ENCODE results near the gene SLC16A13. TPM values are rescaled to one million over a fixed set of nuclear protein-coding genes. Genes with fewer than 3 reads are reported as not detected.
A peak's percentile ranks its signal among the peaks of the same experiment; 100 is the strongest.

Gene SLC16A13
- total and polyA plus RNA-seq, 10 of the 15 experiments (the other 5 are each of a cell fraction or from before 2014, with no cell fraction given): 0.34 to 12.1 (median 3.3) TPM

GRCh38 chr17:7046127-7046724, 10.4 kb downstream of the SLC16A13 start:
- Histone ChIP-seq H3K4me2 (ENCODE audit: control insufficient read depth, insufficient read depth) (peak overlapping the region; percentile 63), H3K4me3 (peak overlapping the region; percentile 58), H3K27ac (ENCODE audit: control insufficient read depth, insufficient read depth) (peak overlapping the region; percentile 5; the same call in 1 of the 2 replicates), H3K9me3 (replicated peaks; ENCODE audit: control insufficient read depth, insufficient read depth, low read length) (no peaks in the 10 kb centered on the region), H3K9ac (ENCODE audit: control insufficient read depth, insufficient read depth, low read length) (peak overlapping the region; percentile 7; the same call in 1 of the 2 replicates), H4K20me1 (ENCODE audit: control insufficient read depth, insufficient read depth) (no peaks in the 10 kb centered on the region), H3K27me3 (replicated peaks in 1 of 2; ENCODE audit: control insufficient read depth in 2 of 2, insufficient read depth in 2 of 2, low read length in 1 of 2) (peaks cover 0 to 2% of the 10 kb centered on the region in 2 experiments; a peak in 2 of 4 replicates), H2AFZ (ENCODE audit: control insufficient read depth, low read depth, low read length) (peak overlapping the region; percentile 74), H3K4me1 (ENCODE audit: control insufficient read depth, insufficient read depth, low read length) (peaks cover 17% of the 10 kb centered on the region), H3K79me2 (ENCODE audit: control insufficient read depth, insufficient read depth, low read length) (no peaks in the 10 kb centered on the region), H3K36me3 (ENCODE audit: control insufficient read depth in 2 of 2, insufficient read depth in 2 of 2, low read length in 1 of 2) (no peaks in the 10 kb centered on the region)
- ChIA-PET RAD21 (ENCODE audit: unreplicated experiment) (interaction anchor here (0.6 to 10.0 kb wide), 26 partner anchors 8 to 290 kb away, joined by 3 to 269 read pairs (median 4); partner anchors contain the start of genes ACADVL, ACAP1, BCL6B and DLG4), CTCF (interaction anchor here (0.6 to 21.9 kb wide), 44 partner anchors 8 to 641 kb away, joined by 3 to 590 read pairs (median 5); partner anchors contain the start of genes ACADVL, ACAP1, ASGR1 and DLG4), SMC1A (ENCODE audit: uncharacterized antibody, unreplicated experiment) (interaction anchor here (0.7 to 13.6 kb wide), 21 partner anchors 9 to 309 kb away, joined by 3 to 356 read pairs (median 5); partner anchors contain the start of genes ACADVL, ACAP1, DLG4 and NEURL4), POLR2A (interaction anchor here (0.9 to 2.6 kb wide), 6 partner anchors 11 to 641 kb away, joined by 3 to 35 read pairs (median 4); partner anchors contain the start of genes ACAP1, GABARAP, SLC16A13 and TP53)
- no peak for FAIRE-seq
- no peak for DNase-seq (ENCODE audit: low read depth, low spot score)
- TSS peak; percentile 96 for BruUV-seq (replicated peaks)
- in situ Hi-C loops (cut with MboI) (loop anchor here (25.0 kb wide), 1 partner anchor 516 kb away; the partner anchor contains the start of genes SENP3 and TNFSF13), intact Hi-C loops (cut with micrococcal nuclease; ENCODE audit: unreplicated experiment) (loop anchor here (1.0 to 10.0 kb wide), 3 partner anchors 90 to 389 kb away; partner anchors contain the start of genes FGF11 and TMEM102)
- ATAC-seq: peak; percentile 52
- TF ChIP-seq BHLHE40 (IDR thresholded peaks at IDR 0.05; ENCODE audit: borderline replicate concordance in 1 of 2, low read depth in 2 of 2, low read length in 1 of 2): no peak
- no peak for TF ChIP-seq HSF1 (IDR thresholded peaks at IDR 0.05; ENCODE audit: low read depth, low read length)
- WGBS (ENCODE audit: insufficient coverage, insufficient replicate concordance, low lambda C conversion rate, missing lambda C conversion rate): 16% methylated on average over 15 of the region's 15 CpGs

Measured in GM12878 (cell line).